Measurements from ENCODE around the gene PRPH. TPM values are rescaled to one million over a fixed set of nuclear protein-coding genes. Genes with fewer than 3 reads are reported as not detected.

PRPH gene
- polyA plus RNA-seq, 2 of the 4 experiments (the other 2 are of a cell fraction) = 0.50 to 1.7 TPM

- DNase-seq (ENCODE audit: low read depth in 1 of 2, low spot score in 1 of 2) = peak in 1 of 2 experiments; percentile 37
- peaks cover 48% of the 10 kb centered on the region for H3K4me1 ChIP-seq
- WGBS (ENCODE audit: missing lambda C conversion rate) = 44% methylated on average over 42 of the region's 47 CpGs
- CTCF ChIA-PET = interaction anchor here (0.5 to 9.5 kb wide), 48 partner anchors 10 to 703 kb away, joined by 3 to 201 read pairs (median 6); partner anchors contain the start of genes C1QL4, PRPF40B, PRPH and SPATS2
- peak within 1 kb of the TSS; percentile 87 for H3K4me2 ChIP-seq
- peak; percentile 77 for TF ChIP-seq E2F6 (IDR thresholded peaks at IDR 0.05; ENCODE audit: borderline replicate concordance, low read depth)
- no peak for TF ChIP-seq RARB (CRISPR knock-in tag; IDR thresholded peaks at IDR 0.05)
- no peak for TF ChIP-seq MAZ (IDR thresholded peaks at IDR 0.05; ENCODE audit: borderline replicate concordance, low read depth, low read length)
- no peak for TF ChIP-seq USF2 (IDR thresholded peaks at IDR 0.05)
- TF ChIP-seq ZC3H11A (IDR thresholded peaks at IDR 0.05) = no peak
- TF ChIP-seq JUN (IDR thresholded peaks at IDR 0.05) = no peak
- POLR2A ChIA-PET = interaction anchor here (1.6 kb wide), 1 partner anchor 10 kb away, joined by 3 read pairs; the partner anchor contains the start of gene C1QL4
- peak within 1 kb of the TSS; percentile 80 to 86 for H3K27ac ChIP-seq
- ATAC-seq = peak in 1 of 2 experiments; percentile 1; a peak in 2 of 6 replicates
- FAIRE-seq = no peak
- peak within 1 kb of the TSS; percentile 50 for H3K4me3 ChIP-seq
- no peaks in the 10 kb centered on the region for H3K9me3 ChIP-seq
These were observed 51.8 kb downstream of the PRPH start, which contains the start of gene DNAJC22 for GRCh38 chr12:49346659-49347310. Gene DNAJC22, plus strand, starts transcription at chr12:49346888. Its CDS starts 1,985 bp downstream, at chr12:49348873.

GRCh38 chr12:49347311-49348193, 52.6 kb downstream of the PRPH start:
- peak overlapping the region; percentile 80 to 86 for H3K27ac ChIP-seq
- ATAC-seq = peak; percentile 84 to 90
- 13% methylated on average over 21 of the region's 37 CpGs for WGBS (ENCODE audit: missing lambda C conversion rate)
- no peaks in the 10 kb centered on the region for H3K9me3 ChIP-seq
- POLR2A ChIA-PET = interaction anchor here (1.0 to 2.1 kb wide), 7 partner anchors 11 to 220 kb away, joined by 3 to 11 read pairs (median 5); partner anchors contain the start of genes C1QL4, SPATS2 and TROAP
- CTCF ChIA-PET = interaction anchor here (0.6 to 9.5 kb wide), 73 partner anchors 10 to 702 kb away, joined by 3 to 201 read pairs (median 4); partner anchors contain the start of genes C1QL4, DHH, PRPF40B and PRPH
- peak overlapping the region; percentile 82 for H3K4me2 ChIP-seq
- peaks cover 48% of the 10 kb centered on the region for H3K4me1 ChIP-seq
- peak overlapping the region; percentile 50 for H3K4me3 ChIP-seq
- DNase-seq (ENCODE audit: low read depth in 1 of 2, low spot score in 1 of 2) = peak; percentile 95 to 98
- no peak for FAIRE-seq
- TF ChIP-seq NPAS2 (CRISPR knock-in tag; IDR thresholded peaks at IDR 0.05; ENCODE audit: borderline replicate concordance) (no peak), JUNB (IDR thresholded peaks at IDR 0.05) (no peak), POLR2AphosphoS2 (conservative IDR thresholded peaks at IDR 0.05; ENCODE audit: low read length) (no peak), ELK1 (IDR thresholded peaks at IDR 0.05; ENCODE audit: low read depth, low read length) (no peak), RAD21 (conservative IDR thresholded peaks at IDR 0.05 in 1 of 2, IDR thresholded peaks at IDR 0.05 in 1 of 2) (peak; percentile 32 to 55; a peak in 4 of 5 replicates), PHF8 (IDR thresholded peaks at IDR 0.05; ENCODE audit: borderline replicate concordance, low read depth) (peak; percentile 80), POLR2A (IDR thresholded peaks at IDR 0.05; ENCODE audit: low read length) (peak; percentile 84), RNF2 (IDR thresholded peaks at IDR 0.05; ENCODE audit: borderline replicate concordance, low read depth) (no peak), ATOH8 (CRISPR knock-in tag; IDR thresholded peaks at IDR 0.05; ENCODE audit: low read depth) (no peak), ZNF302 (CRISPR knock-in tag; IDR thresholded peaks at IDR 0.05) (no peak), TFCP2L1 (CRISPR knock-in tag; IDR thresholded peaks at IDR 0.05) (no peak), HOXB5 (CRISPR knock-in tag; IDR thresholded peaks at IDR 0.05) (no peak), GATA3 (IDR thresholded peaks at IDR 0.05; ENCODE audit: borderline replicate concordance) (no peak), SREBF2 (IDR thresholded peaks at IDR 0.05) (no peak), JUN (IDR thresholded peaks at IDR 0.05) (peak; percentile 49 to 83; a peak in 3 of 5 replicates), HOXA7 (CRISPR knock-in tag; IDR thresholded peaks at IDR 0.05) (no peak), HOXB13 (CRISPR knock-in tag; IDR thresholded peaks at IDR 0.05; ENCODE audit: low read depth) (no peak), MYC (IDR thresholded peaks at IDR 0.05; ENCODE audit: borderline replicate concordance, low read length) (no peak), E2F6 (IDR thresholded peaks at IDR 0.05; ENCODE audit: borderline replicate concordance, low read depth) (peak; percentile 44; the same call in 1 of the 2 replicates), ZC3H11A (IDR thresholded peaks at IDR 0.05) (no peak; the same call in 1 of the 2 replicates), RARB (CRISPR knock-in tag; IDR thresholded peaks at IDR 0.05) (no peak), EHMT2 (IDR thresholded peaks at IDR 0.05; ENCODE audit: low read depth) (no peak), FOXS1 (CRISPR knock-in tag; IDR thresholded peaks at IDR 0.05) (no peak), CBX2 (IDR thresholded peaks at IDR 0.05; ENCODE audit: borderline replicate concordance, low read depth) (no peak)
- TF ChIP-seq, protein P1, sequence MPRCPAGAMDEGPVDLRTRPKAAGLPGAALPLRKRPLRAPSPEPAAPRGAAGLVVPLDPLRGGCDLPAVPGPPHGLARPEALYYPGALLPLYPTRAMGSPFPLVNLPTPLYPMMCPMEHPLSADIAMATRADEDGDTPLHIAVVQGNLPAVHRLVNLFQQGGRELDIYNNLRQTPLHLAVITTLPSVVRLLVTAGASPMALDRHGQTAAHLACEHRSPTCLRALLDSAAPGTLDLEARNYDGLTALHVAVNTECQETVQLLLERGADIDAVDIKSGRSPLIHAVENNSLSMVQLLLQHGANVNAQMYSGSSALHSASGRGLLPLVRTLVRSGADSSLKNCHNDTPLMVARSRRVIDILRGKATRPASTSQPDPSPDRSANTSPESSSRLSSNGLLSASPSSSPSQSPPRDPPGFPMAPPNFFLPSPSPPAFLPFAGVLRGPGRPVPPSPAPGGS (IDR thresholded peaks at IDR 0.05) = peak; percentile 70; the same call in 1 of the 3 replicates

Data from A549 (cell line).